GM23338 (cell line): ENCODE data around the gene NBAS.

Experiments
- CTCF ChIP-seq, 2 experiments: fragments of 200-600 bp in 1 of 2; sonication (generic) in 1 of 2; conservative IDR thresholded peaks; 2 replicates each; pipeline versions ENCODE4 v1.5.1 to v1.6.1; 2016 to 2017; ENCODE audit warnings: antibody characterized with exemption in 2 of 2, low read depth in 2 of 2, mild to moderate bottlenecking in 2 of 2, moderate library complexity in 1 of 2
- EZH2 ChIP-seq: fragments of 200-600 bp; sonication (generic); IDR thresholded peaks from one replicate; pipeline ENCODE4 v1.8.0; 2017; ENCODE audit warnings: antibody characterized with exemption, mild to moderate bottlenecking, low read depth; ENCODE audit not compliant: unreplicated experiment
- EZH2phosphoT487 ChIP-seq: fragments of 200-600 bp; sonication (generic); IDR thresholded peaks from one replicate; pipeline ENCODE4 v1.8.1; 2018; ENCODE audit warnings: antibody characterized with exemption; ENCODE audit not compliant: unreplicated experiment
- NANOG ChIP-seq: IDR thresholded peaks from 2 replicates; pipeline ENCODE4 v1.6.1; 2016; ENCODE audit warnings: antibody characterized with exemption, borderline replicate concordance
- POLR2AphosphoS5 ChIP-seq: IDR thresholded peaks from 2 replicates; pipeline ENCODE4 v1.6.1; 2016; ENCODE audit warnings: antibody characterized with exemption, low read depth
- REST ChIP-seq: IDR thresholded peaks from one replicate; pipeline ENCODE4 v1.6.1; 2018; ENCODE audit warnings: antibody characterized with exemption; ENCODE audit not compliant: unreplicated experiment

- TF ChIP-seq CTCF (conservative IDR thresholded peaks at IDR 0.05; ENCODE audit: low read depth in 2 of 2) (no peak), EZH2 (no peak), POLR2AphosphoS5 (no peak), EZH2phosphoT487 (no peak), NANOG (no peak), REST (no peak)
Measured at GRCh38 chr2:15242936-15243461, 318.1 kb downstream of the NBAS start.
